H9 (cell line): ENCODE data around the gene TBC1D7. TPM values are rescaled to one million over a fixed set of nuclear protein-coding genes. Genes with fewer than 3 reads are reported as not detected.

Experiments
- DNase-seq: peaks from one replicate; pipeline ENCODE4 v3.0.0-alpha.2; 2017
- H2AFZ ChIP-seq: one replicate; pipeline ENCODE4 v1.6.1; 2013; ENCODE audit warnings: mild to moderate bottlenecking, low read length, control low read depth, moderate library complexity
- H2AK5ac ChIP-seq: 2 replicates; pipeline ENCODE4 v1.6.1; 2013; ENCODE audit warnings: low read length, control low read depth, mixed read lengths; ENCODE audit not compliant: insufficient read length
- H2BK120ac ChIP-seq: one replicate; pipeline ENCODE4 v1.6.1; 2013; ENCODE audit warnings: low read depth, mild to moderate bottlenecking, low read length, control low read depth, inconsistent platforms; ENCODE audit not compliant: poor library complexity, severe bottlenecking
- H2BK12ac ChIP-seq: 2 replicates; pipeline ENCODE4 v1.6.1; 2013; ENCODE audit warnings: low read length, control low read depth, mixed read lengths, low read depth; ENCODE audit not compliant: insufficient read length
- H2BK15ac ChIP-seq: 2 replicates; pipeline ENCODE4 v1.6.1; 2013; ENCODE audit warnings: low read depth, low read length, control low read depth
- H2BK20ac ChIP-seq: one replicate; pipeline ENCODE4 v1.6.1; 2013; ENCODE audit warnings: low read depth, mild to moderate bottlenecking, low read length, control low read depth, inconsistent platforms; ENCODE audit not compliant: poor library complexity, severe bottlenecking
- H2BK5ac ChIP-seq: 2 replicates; pipeline ENCODE4 v1.6.1; 2013; ENCODE audit warnings: low read length, control low read depth, mixed read lengths; ENCODE audit not compliant: insufficient read length
- H3K14ac ChIP-seq: 2 replicates; pipeline ENCODE4 v1.6.1; 2013; ENCODE audit warnings: low read length, control low read depth; ENCODE audit not compliant: insufficient read depth
- H3K18ac ChIP-seq: 2 replicates; pipeline ENCODE4 v1.6.1; 2013; ENCODE audit warnings: low read depth, mild to moderate bottlenecking, mixed read lengths, low read length, control low read depth; ENCODE audit not compliant: insufficient read length
- H3K23ac ChIP-seq: 2 replicates; pipeline ENCODE4 v1.6.1; 2013; ENCODE audit warnings: low read length, control low read depth, mixed read lengths, low read depth; ENCODE audit not compliant: insufficient read length
- H3K23me2 ChIP-seq: 2 replicates; pipeline ENCODE4 v1.6.1; 2013; ENCODE audit warnings: low read depth, mild to moderate bottlenecking, mixed read lengths, low read length, control low read depth; ENCODE audit not compliant: insufficient read length, poor library complexity, severe bottlenecking
- H3K27ac ChIP-seq: 2 replicates; pipeline ENCODE4 v1.5.1; 2013; ENCODE audit warnings: low read length, control low read depth, mixed read lengths, low read depth; ENCODE audit not compliant: insufficient read length
- H3K27me3 ChIP-seq: 2 replicates; pipeline ENCODE4 v1.6.1; 2013; ENCODE audit warnings: low read length, control low read depth, inconsistent platforms; ENCODE audit not compliant: insufficient read depth
- H3K4ac ChIP-seq: 2 replicates; pipeline ENCODE4 v1.6.1; 2013; ENCODE audit warnings: low read depth, mild to moderate bottlenecking, control low read depth, inconsistent platforms, low read length, moderate library complexity
- H3K4me1 ChIP-seq: 2 replicates; pipeline ENCODE4 v1.6.1; 2013; ENCODE audit warnings: low read length, control low read depth, inconsistent platforms; ENCODE audit not compliant: insufficient read depth
- H3K4me2 ChIP-seq: 2 replicates; pipeline ENCODE4 v1.6.1; 2013; ENCODE audit warnings: low read length, control low read depth, mixed read lengths; ENCODE audit not compliant: insufficient read length, insufficient read depth
- H3K56ac ChIP-seq: 2 replicates; pipeline ENCODE4 v1.6.1; 2013; ENCODE audit warnings: low read depth, mild to moderate bottlenecking, mixed read lengths, low read length, control low read depth; ENCODE audit not compliant: insufficient read length
- H3K79me1 ChIP-seq: 2 replicates; pipeline ENCODE4 v1.6.1; 2013; ENCODE audit warnings: low read depth, mild to moderate bottlenecking, moderate library complexity, low read length, control low read depth, inconsistent platforms; ENCODE audit not compliant: insufficient read depth, poor library complexity, severe bottlenecking
- H3K79me2 ChIP-seq: 2 replicates; pipeline ENCODE4 v1.6.1; 2013; ENCODE audit warnings: low read length, control low read depth, inconsistent platforms; ENCODE audit not compliant: insufficient read depth
- H3K9ac ChIP-seq: 2 replicates; pipeline ENCODE4 v1.6.1; 2013; ENCODE audit warnings: low read length, control low read depth, mixed read lengths; ENCODE audit not compliant: insufficient read length; ENCODE audit errors: extremely low read depth
- H3K9me3 ChIP-seq: one replicate; pipeline ENCODE4 v1.6.1; 2013; ENCODE audit warnings: low read depth, low read length, inconsistent platforms; ENCODE audit not compliant: control insufficient read depth
- H3T11ph ChIP-seq: one replicate; pipeline ENCODE4 v1.6.1; 2013; ENCODE audit warnings: mild to moderate bottlenecking, low read length, control low read depth, inconsistent platforms
- H4K20me1 ChIP-seq: one replicate; pipeline ENCODE4 v1.6.1; 2013; ENCODE audit not compliant: control insufficient read depth, insufficient read length, insufficient read depth
- H4K5ac ChIP-seq: 2 replicates; pipeline ENCODE4 v1.6.1; 2013; ENCODE audit warnings: low read depth, mild to moderate bottlenecking, mixed read lengths, low read length, control low read depth; ENCODE audit not compliant: insufficient read length
- H4K8ac ChIP-seq: replicated peaks from 2 replicates; pipeline ENCODE4 v1.6.1; 2013; ENCODE audit warnings: low read length, control low read depth, mixed read lengths, low read depth; ENCODE audit not compliant: insufficient read length
- H4K91ac ChIP-seq: 2 replicates; pipeline ENCODE4 v1.6.1; 2013; ENCODE audit warnings: low read depth, mild to moderate bottlenecking, moderate library complexity, mixed read lengths, low read length, control low read depth; ENCODE audit not compliant: insufficient read length
- H3K27ac Mint-ChIP-seq, 3 experiments: 2 replicates in 2 of 3; 3 replicates in 1 of 3; pipeline ENCODE4 v1.8.0; 2020 to 2021; ENCODE audit warnings: mixed read lengths in 3 of 3, mild to moderate bottlenecking in 1 of 3, moderate library complexity in 1 of 3
- H3K27me3 Mint-ChIP-seq: 2 replicates; pipeline ENCODE4 v1.8.0; 2021; ENCODE audit warnings: low read depth, mild to moderate bottlenecking, moderate library complexity, mixed read lengths
- H3K36me3 Mint-ChIP-seq, 3 experiments: 2 replicates in 2 of 3; 3 replicates in 1 of 3; pipeline ENCODE4 v1.8.0; 2020 to 2021; ENCODE audit warnings: low read depth in 3 of 3, mixed read lengths in 3 of 3; ENCODE audit not compliant: insufficient read depth in 1 of 3
- H3K4me1 Mint-ChIP-seq, 2 experiments: 2 replicates each; pipeline ENCODE4 v1.8.0; 2020; ENCODE audit warnings: mixed read lengths in 2 of 2
- H3K4me3 Mint-ChIP-seq, 2 experiments: 2 replicates in 1 of 2; 3 replicates in 1 of 2; pipeline ENCODE4 v1.8.0; 2020 to 2021; ENCODE audit warnings: mild to moderate bottlenecking in 2 of 2, mixed read lengths in 2 of 2, moderate library complexity in 1 of 2
- H3K9me3 Mint-ChIP-seq, 2 experiments: 2 replicates in 1 of 2; 3 replicates in 1 of 2; pipeline ENCODE4 v1.8.0; 2020; ENCODE audit warnings: mild to moderate bottlenecking in 2 of 2, mixed read lengths in 2 of 2, moderate library complexity in 1 of 2
- CTCF ChIP-seq: fragments of 200-600 bp; sonication (generic); conservative IDR thresholded peaks from 3 replicates; pipeline ENCODE4 v1.8.0; 2021; ENCODE audit warnings: antibody characterized with exemption, mild to moderate bottlenecking
- WGBS: extraction: QIAGEN DNeasy Blood & Tissue Kit; methylation state at CpG from one replicate; pipeline ENCODE4 v1.1.7; 2013; ENCODE audit warnings: missing lambda C conversion rate, low lambda C conversion rate, mixed read lengths; ENCODE audit not compliant: insufficient read length; ENCODE audit errors: extremely low coverage; 5-methylcytosine and 5-hydroxymethylcytosine counted together
- total RNA-seq: library from RNA; stranded (reverse); gene quantifications from 2 replicates; pipeline ENCODE4 v1.2.1, GENCODE V29; 2021

TBC1D7 gene
- total RNA-seq, 1 experiment from 2014 or later: 33.9 TPM

GRCh38 chr6:13355999-13356785 is 27.9 kb upstream of the TBC1D7 start:
- no peak overlapping the region for H4K8ac ChIP-seq
- no peak overlapping the region for H4K91ac ChIP-seq
- H3K4me3 Mint-ChIP-seq: no peak overlapping the region
- no peak overlapping the region for H3K4ac ChIP-seq
- no peaks in the 10 kb centered on the region for H3K79me2 ChIP-seq
- no peak overlapping the region for H3K14ac ChIP-seq
- no peak overlapping the region for H2BK12ac ChIP-seq
- no peak overlapping the region for H3K9ac ChIP-seq
- H3K4me1 ChIP-seq: peaks cover 3% of the 10 kb centered on the region; the same call in 1 of the 2 replicates
- no peak for DNase-seq
- H3K23me2 ChIP-seq: no peaks in the 10 kb centered on the region
- no peaks in the 10 kb centered on the region for H3K27me3 ChIP-seq
- no peaks in the 10 kb centered on the region for H3K9me3 ChIP-seq
- H2BK20ac ChIP-seq: no peak overlapping the region
- no peak overlapping the region for H2AK5ac ChIP-seq
- no peaks in the 10 kb centered on the region for H3K79me1 ChIP-seq
- no peaks in the 10 kb centered on the region; a peak in 1 of 7 replicates for H3K36me3 Mint-ChIP-seq
- H3K27ac Mint-ChIP-seq: peak overlapping the region in 1 of 3 experiments; percentile 12; a peak in 2 of 7 replicates
- no peak overlapping the region for H2BK120ac ChIP-seq
- H4K20me1 ChIP-seq: no peaks in the 10 kb centered on the region
- H3K56ac ChIP-seq: no peak overlapping the region
- no peak overlapping the region for H2BK15ac ChIP-seq
- H3K27ac ChIP-seq: no peak overlapping the region
- no peak overlapping the region for H2AFZ ChIP-seq
- H3K9me3 Mint-ChIP-seq: peaks cover 2 to 5% of the 10 kb centered on the region in 2 experiments; a peak in 2 of 5 replicates
- no CpG with 5 or more reads among the region's 6 CpGs for WGBS
- H3K4me2 ChIP-seq: no peak overlapping the region
- peaks cover 45 to 50% of the 10 kb centered on the region in 2 experiments for H3K4me1 Mint-ChIP-seq
- H3K18ac ChIP-seq: no peak overlapping the region
- TF ChIP-seq CTCF: no peak
- H2BK5ac ChIP-seq: no peak overlapping the region
- H3T11ph ChIP-seq: no peak overlapping the region
- no peaks in the 10 kb centered on the region for H3K27me3 Mint-ChIP-seq
- no peak overlapping the region for H3K23ac ChIP-seq
- no peak overlapping the region for H4K5ac ChIP-seq
